ENCODE data around the gene RERE.

RERE gene

DNA sequence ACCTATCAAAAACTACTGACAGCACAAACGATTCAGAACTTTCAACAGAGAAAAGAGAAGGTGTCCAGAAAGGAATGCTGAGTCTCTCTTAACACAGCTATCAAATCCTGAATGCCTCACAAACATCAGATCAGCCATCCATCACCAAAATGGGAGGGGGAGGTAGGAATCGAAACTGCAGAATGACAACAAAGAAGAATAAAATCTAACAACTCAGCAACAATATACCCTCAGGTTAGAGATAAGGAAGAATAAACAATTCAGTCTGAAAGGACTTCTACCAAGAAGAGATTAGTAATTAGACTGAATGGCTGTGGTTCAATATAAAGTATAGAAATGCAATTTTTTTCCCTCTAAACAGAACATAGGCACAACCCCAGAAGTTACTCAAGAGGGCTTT, 94.4 kb downstream of the RERE start:
- DNase-seq (ENCODE audit: low spot score) = no peak
- TF ChIP-seq, protein P1, sequence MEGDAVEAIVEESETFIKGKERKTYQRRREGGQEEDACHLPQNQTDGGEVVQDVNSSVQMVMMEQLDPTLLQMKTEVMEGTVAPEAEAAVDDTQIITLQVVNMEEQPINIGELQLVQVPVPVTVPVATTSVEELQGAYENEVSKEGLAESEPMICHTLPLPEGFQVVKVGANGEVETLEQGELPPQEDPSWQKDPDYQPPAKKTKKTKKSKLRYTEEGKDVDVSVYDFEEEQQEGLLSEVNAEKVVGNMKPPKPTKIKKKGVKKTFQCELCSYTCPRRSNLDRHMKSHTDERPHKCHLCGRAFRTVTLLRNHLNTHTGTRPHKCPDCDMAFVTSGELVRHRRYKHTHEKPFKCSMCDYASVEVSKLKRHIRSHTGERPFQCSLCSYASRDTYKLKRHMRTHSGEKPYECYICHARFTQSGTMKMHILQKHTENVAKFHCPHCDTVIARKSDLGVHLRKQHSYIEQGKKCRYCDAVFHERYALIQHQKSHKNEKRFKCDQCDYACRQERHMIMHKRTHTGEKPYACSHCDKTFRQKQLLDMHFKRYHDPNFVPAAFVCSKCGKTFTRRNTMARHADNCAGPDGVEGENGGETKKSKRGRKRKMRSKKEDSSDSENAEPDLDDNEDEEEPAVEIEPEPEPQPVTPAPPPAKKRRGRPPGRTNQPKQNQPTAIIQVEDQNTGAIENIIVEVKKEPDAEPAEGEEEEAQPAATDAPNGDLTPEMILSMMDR (IDR thresholded peaks at IDR 0.05; ENCODE audit: extremely low read depth, missing control alignments) = no peak

DNA sequence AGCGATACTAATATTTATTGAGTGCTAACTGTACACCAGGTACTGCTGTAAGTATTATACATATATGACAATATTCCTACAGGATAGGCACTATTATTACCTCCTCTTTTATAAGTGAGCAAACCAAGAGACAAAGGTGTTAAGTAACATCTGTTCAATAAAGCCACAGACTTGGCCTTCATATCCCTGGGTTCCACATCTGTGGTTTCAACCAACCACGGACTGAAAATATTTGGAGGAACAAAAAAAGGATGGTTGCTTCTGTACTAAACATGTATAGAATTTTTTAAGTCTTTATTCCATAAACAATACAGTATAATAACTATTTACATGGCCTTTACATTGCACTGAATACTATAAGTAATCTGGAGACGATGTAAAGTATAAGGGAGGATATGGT, 95.1 kb downstream of the RERE start:
- TF ChIP-seq, protein P1 (IDR thresholded peaks at IDR 0.05; ENCODE audit: extremely low read depth, missing control alignments) = no peak
- DNase-seq (ENCODE audit: low spot score) = no peak

DNA sequence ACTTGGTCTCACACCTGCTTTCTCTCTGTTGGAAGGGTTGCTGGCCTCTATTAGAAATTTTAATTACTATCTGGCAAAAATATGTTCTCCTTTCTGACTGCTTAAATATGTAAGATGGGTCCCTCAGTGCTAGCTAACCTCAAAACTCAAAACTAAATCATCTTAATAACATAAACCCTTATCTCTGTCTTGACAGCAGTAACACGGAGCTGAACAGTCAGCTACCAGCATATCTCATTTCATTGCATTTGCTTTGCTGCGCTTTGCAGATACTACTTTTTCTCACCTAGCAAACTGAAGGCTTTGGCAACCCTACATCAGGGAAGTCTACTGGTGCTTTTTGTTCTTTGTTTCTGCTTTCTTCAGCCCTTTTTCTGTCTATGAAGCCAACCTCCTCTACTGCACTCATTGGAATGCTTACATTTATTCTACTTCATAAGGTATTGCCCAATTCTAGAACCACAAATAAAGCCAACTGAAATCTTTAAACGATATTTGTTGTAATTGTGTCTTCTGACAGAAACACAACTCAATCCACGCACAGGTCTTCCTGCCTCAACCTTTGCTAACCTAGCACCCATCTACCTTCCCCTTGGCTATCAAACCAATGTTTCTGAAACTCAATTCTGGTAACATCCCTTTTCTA, 95.6 kb downstream of the RERE start:
- no peak for DNase-seq (ENCODE audit: low spot score)
- TF ChIP-seq, protein P1 (IDR thresholded peaks at IDR 0.05; ENCODE audit: extremely low read depth, missing control alignments) = no peak

DNA sequence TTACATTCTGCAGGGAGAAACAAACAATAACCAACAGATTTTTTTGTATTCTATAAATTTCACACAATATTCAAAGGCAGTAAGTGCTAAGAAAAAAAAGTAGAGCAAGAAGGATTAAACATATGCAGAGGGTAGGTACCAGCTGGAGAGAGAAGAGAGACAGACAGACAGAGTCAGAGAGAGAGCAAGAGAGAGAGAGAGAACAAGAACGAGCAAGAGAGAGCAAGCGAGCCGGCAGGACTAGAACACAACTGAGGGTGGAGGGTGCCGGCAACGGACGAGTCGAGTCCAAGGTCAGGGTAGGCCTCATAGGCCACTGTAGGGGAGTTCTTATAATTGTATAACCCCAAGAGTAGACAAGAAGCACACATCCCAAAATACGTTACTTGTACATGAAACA, 97.1 kb downstream of the RERE start:
- no peak for DNase-seq (ENCODE audit: low spot score)
- TF ChIP-seq, protein P1 (IDR thresholded peaks at IDR 0.05; ENCODE audit: extremely low read depth, missing control alignments) = no peak

DNA sequence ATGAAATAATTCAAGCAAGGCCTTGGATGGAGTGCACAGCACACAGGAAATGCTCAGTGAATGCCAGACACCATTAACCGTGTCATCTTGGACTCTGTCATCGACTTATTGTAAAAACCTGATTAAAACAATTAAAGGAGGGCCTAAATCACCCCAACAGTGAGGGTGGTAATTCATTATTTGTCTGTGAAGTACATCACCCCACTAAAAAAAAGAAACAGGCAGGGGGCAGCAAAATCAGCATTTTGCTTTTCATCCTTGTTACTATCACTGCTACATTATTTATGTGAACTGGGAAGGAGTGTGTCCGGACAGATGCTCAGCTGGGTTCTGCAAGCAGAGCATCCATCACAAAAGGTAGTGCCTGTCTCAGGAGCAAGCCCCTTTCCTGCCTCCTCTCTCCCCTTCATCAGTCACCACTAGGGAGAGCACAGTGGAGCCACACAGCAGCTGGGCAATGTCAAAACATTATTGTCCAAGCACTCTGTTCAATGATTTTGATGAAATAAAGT, 98.5 kb downstream of the RERE start:
- DNase-seq (ENCODE audit: low spot score) = no peak
- TF ChIP-seq, protein P1 (IDR thresholded peaks at IDR 0.05; ENCODE audit: extremely low read depth, missing control alignments) = no peak

DNA sequence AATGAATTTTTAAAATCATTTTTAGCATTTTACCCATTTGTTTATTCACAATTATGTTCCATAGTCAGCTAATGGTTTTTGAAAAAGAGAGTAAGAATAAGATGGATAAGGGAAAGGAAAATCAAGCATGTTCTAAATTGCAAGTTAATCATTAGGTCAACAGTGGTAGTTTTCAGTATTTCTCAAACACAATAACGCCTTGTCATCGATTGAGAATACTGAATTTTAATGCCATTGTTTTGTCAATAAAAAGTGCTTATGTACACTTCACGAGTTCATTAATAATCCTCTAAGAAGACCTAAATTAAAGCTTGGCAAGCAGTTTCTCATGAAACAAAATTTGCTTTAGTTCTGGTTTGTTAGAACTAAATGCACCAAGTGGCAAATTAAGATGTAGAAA, 100.3 kb downstream of the RERE start:
- TF ChIP-seq, protein P1 (IDR thresholded peaks at IDR 0.05; ENCODE audit: extremely low read depth, missing control alignments) = no peak
- no peak for DNase-seq (ENCODE audit: low spot score)

DNA sequence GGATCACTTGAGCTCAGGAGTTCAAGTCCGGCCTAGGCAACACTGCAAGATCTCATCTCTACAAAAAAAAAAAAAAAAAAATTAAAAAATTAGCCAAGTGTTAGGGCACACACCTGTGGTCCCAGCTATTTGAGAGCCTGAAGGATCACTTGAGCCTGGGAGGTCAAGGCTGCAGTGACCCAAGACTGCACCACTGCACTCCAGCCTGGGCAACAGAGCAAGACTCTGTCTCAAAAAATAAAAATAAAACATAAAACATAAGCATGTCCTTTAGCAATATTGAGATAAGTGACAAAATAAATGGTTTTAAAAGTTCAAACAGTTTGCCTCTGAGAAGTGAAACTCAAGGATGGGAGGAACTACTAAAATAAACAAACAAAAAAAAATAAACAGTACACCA, 101.2 kb downstream of the RERE start:
- no peak for DNase-seq (ENCODE audit: low spot score)
- TF ChIP-seq, protein P1 (IDR thresholded peaks at IDR 0.05; ENCODE audit: extremely low read depth, missing control alignments) = no peak
